Esophagus mucosa (tissue), 1 donor: ENCODE measurements around the gene SLC1A7. TPM values are rescaled to one million over a fixed set of nuclear protein-coding genes. Genes with fewer than 3 reads are reported as not detected.

ENCODE experiments used
- ATAC-seq: fragments of 200-7000 bp; cut with Tn5 transposase; one replicate; pipeline ENCODE4 v1.9.1; 2020
- total RNA-seq: library from RNA; stranded (reverse); gene quantifications from one replicate; pipeline ENCODE4 v1.2.4, GENCODE V29; 2023
- donor health status: DM: yes; HTN: yes; CAD: no.

SLC1A7 gene
- total RNA-seq, 1 donor from 2014 or later: not detected

DNA sequence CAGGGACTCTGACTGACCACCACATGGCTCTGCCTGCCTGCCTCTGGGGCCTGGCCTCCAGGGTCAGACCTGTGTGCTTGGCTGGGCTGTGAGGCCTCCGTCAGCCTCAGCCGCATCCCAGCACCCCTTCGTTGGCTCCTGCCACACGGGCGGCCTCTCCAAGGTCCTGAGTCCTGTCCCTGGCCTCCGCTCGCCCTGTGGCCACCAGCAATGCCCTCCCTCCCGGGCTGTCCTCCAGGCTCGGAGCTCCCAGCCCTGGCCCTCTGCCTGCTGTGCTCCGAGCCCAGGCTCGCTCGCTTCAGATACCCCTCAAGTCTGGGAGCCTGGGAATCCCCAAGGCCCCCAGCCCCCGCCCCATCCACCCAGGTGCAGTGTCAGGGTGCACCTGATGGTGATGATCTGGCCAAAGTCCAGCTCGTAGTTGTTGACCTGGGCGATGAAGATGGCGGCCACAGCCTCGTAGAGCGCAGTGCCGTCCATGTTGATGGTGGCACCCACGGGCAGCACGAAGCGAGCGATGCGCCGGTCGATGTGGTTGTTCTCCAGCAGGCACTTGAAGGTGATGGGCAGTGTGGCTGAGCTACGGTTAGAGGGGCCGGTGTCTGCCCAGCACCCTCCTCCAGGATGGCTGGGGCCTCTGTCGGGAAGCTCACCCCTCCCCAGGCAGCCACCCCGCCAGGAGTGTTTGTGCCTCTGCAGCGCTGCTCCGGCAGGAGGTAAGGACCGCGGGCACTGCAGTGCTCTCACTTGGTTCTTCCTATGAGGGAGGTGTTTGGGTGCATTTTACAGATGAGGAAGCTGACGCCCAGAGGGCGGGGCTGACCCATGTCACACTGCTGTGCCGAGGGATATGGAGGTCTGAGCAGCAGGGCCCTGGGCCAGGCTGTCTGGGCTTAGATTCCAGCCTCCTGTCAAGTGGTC lies 52.0 kb downstream of the SLC1A7 start:
- ATAC-seq: no peak

DNA sequence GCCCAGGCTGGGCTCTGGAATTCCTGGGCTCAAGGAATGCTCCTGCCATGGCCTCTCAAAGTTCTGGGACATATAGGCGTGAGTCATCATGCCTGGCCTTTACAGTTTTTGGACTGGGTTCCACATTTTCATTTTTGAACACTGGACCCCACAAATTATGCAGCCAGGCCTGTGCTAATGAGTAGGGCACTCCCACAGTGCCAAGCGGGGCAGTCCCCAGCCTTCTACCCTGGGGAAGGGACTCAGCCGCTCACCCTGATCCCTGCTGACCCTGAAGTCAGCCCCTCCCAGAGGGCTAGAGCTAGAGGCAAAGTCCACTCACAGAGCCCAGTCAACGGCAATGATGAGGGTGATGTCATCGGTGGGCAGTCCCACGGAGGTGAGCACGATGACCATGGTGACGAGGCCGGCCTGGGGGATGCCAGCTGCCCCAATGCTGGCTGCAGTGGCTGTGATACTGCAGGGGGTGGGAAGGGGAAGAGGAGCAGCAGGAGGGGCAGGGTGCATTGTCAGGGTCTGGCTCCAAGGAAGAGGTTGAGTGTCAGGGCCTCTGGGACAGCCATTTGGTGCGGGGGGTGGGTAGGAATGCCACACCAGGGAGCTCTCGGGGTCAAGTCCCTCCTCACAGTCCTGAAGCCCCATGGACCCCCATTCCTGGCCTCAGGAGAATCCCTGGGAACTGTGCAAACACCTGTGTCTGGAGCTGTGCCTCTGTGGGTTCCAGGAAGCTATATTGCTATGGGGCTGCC lies 52.8 kb downstream of the SLC1A7 start:
- ATAC-seq: no peak

DNA sequence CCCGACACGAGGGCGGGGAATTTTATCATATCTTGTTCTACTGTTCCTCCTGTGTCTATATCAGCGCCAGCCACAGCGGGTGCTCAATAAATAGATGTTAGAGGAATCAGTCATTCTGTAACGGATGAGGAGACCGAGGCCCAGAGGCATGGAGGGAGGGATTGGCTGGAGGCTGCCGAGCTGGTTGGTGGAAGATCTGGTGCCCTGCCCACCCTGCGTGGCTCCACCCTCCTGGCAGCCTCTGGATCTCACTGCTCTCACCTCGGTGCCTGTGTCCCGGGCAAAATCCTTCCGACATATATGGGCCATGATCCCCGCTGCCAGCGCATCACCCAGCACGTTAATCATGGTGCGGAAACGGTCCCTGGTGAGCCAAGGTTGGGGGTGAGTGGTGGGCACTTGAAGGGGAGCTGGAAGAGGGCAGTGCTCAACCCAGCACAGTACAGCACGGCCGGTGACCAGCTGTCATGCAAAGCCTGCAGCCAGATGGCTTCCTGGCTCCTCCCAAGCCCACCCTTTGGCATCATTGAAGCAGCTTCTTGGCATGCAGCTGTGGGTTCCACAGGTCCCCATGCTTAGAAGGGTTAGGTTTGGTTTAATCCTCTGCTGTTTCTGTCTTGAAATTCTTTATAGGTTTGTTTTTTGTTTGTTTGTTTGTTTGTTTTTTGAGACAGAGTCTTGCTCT lies 53.7 kb downstream of the SLC1A7 start:
- no peak for ATAC-seq

DNA sequence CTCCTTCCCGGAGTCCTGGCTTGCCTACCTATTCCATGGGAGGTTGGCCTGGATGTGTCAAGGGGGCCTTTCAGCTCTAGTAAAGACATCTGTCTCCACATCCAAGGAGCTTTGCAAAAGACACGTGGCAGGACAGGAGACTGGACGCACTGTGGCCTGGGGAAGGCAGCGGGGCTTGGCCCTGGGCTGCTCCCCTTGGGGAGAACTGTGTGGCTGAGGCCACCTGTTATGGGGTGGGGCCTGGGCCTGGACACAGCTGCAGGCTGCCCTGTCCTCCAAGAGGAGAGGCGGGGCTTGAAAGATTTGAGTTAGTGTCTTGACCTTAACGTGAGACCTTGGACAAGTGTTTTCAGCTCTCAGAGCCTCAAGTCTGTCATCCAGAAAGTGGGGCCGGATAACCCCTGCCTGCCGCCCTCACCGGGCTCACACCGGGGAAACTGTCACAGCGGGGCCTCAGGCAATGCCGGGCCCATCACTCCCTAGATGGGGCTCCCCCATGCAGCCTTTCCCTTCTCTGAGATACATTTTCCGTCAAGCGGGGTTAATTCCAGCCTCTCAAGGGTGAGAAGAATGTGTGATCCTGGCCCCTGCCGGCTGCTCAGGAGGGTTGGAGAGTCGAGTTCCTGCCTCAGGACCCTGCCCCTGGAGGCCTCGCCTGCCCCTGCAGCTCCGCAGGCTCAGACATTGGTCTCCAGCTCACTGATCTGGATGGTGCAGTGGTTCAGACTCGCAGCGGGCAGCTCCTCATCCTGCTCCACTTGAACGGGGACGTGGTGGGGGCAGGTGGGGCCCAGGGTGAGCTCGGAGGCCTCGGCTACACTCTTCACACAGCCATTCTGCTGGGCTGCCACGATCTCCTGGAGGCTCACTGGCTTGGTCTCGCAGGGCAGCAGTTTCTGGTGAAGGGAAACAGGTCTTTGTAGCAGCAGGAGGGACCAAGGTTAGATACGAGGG lies 54.8 kb downstream of the SLC1A7 start:
- ATAC-seq: no peak

DNA sequence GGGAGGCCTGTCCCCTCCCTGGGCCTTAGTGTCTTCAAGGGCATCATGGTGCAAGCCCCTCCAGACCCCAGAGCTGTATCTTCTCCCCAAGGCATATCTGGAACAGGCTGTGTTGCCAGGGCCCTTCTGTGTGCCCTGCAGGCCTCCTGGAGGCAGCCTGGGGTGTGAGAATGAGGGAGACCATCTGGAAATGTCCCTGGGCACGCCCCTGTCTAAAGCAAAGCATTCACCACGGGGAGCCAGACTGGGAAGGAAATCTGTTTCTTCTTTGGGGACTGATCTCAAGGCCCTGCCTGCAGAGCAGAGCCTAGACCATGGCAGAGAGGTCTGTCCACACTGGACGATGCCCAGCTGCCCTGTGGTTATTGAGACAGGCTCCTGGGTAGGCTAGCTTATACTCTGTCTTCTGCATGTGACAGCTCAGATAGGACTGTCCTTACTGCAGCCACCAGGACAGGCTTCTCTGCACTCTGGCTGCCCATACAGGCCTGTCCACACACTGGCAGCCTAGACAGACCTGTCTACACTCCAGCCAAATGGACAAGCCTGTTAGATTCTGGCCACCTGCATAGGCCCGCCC lies 55.9 kb downstream of the SLC1A7 start:
- no peak for ATAC-seq

DNA sequence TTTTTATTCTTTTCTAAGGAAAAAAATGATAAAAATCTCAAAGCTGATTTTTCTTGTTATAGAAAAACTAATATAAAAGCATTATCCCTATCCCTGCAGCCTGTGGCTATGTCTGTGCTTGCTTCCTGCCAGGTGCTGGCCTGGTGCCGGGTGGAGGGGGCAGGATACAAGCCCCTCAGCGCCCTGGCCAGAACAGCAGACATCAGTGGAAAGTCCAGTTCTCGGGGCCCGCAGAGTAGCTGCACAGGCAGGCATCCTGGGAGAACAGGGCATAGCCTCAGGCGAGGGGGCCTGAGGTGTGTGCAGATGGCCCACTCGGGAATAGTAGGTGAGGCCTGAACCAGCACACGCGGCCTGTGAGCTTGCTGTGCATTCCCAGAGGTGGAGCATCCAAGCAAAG lies 57.0 kb downstream of the SLC1A7 start:
- ATAC-seq: no peak

DNA sequence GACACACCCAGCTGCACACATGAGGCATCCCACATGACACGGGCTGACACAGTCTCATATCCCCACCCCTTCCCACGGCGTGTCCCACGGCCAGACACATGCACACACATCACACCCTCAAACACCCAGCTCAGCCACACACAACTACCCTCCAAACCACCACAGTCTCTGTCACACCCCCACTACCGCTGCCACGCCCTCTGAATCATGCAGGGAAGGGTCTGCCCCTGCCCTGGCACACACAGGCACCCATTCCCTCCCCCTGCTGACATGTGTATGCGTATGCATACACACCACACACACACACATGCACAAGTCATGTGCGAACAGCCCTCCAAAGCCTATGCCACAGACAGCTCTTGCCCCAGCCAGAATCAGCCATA lies 57.9 kb downstream of the SLC1A7 start:
- peak; percentile 37 for ATAC-seq

DNA sequence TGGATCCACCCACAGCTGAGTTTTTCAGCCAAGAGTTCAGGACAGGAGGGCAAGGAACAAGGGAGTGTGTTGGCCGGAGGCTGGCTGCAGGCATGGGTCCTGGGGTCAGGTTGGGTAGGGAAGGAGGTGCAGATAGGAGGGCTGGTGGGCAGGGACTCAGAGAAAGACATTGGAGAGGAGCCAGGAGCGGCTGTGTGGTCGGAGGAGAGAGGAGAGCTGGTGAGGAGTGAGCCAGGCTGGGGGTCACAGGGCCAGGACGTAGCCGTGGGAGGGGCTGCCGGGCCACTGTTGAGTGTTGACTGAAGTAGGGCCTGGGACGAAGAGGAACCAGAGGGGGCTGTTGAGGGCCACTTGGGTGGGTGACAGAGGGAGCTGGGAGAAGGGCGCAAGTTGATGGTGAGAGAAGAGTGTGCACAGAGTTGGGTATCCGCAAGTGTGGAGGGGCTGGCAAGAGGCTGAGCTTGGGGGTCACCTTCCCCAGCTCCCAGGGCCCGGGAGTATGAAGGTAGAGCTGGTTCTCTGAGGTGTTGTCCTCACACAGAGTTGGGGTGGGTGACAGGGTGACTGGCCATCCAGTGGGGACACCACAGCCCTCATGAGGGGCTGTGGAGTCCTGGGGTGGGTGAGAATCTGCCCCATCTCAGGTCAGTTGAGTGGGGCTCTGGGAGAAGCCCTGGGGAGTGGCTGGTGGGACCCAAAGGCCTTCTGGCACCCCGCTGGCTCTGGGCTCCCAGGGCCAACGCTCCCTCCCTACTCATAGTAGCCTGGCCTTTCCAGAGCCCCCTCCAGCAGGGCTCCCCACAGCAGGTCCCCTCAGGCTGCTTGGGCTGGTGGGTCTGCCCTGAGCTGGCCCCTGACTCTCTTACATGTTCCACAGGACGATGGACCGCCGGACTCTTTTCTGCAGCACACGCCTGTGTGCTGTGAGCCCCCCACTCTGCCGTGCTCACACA lies 58.5 kb downstream of the SLC1A7 start:
- ATAC-seq: no peak

DNA sequence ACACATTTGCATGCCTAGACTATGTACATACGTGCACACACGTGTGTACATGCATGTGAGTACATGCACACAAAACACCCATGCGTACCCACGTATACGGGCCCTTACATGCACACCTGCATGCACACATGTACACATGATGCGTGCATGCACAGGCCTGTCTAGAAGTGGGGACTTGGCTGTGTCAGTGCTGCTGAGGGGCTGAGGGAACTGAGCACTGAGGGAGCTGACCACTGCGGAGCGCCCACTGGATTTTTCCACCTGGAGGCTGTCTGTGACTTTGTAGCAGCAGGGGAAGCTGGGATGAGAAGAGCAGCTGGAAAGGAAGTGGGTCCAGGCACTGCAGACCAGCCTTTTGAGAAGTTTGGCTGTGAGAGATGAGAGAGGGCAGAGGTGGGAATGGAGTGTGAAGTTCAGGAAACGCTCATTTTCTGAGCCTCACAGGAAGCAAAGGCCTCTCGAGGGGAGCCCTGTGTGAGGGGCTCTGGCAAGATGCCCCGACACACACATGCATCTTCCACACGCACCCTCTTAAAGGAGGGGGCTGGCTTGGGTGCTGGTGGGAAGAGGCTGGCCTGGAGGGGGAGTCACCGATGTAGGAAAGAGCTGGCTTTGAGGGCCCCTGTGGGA lies 59.5 kb downstream of the SLC1A7 start:
- ATAC-seq: no peak

DNA sequence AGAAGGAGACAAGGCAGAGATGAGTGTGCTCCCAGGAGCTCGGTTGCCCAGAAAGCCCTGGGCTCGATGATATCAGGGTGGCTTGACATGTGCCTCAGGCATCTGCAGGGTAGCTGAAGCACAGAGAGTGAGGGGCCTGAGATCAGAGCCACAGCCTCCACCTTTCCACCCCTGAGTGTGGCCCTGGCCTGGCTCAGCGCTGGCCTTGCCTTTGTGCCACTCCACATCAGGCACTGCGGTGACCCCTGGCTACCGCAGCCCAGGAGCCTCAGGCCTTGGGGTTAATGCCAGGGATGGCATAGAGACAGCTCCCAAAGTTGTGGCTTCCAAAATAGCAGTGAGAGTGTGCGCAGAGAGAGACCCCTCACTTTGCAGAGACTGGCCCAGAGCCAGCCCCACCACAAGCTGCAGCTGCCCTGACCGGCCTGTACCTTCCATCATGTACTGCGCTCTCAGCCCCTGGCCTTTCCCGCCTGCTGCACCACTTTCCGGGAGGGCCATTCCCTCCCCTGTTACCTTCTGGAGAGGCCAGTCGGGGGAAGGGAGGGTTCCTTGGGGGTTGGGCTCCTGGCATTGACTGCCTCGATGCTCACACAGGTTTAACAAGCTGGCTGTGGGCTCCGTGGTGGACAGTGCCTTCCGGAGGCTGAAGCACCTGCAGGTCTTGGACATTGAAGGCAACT lies 60.9 kb downstream of the SLC1A7 start:
- no peak for ATAC-seq

DNA sequence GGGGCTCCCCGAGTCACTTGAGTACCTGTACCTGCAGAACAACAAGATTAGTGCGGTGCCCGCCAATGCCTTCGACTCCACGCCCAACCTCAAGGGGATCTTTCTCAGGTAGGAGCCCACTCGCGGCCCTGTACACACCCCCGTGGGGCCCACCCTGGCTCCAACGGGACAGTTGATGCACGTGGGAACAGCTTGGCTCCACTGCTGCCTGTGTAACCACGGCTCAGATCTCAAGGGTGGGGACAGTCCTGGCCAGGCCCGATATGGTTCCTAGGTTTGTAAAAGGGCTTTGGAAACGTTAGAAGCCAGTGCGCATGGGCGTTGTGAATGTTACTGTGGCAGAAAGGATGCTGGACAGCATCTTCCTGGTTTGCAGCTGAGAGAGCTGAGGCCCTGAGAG lies 61.7 kb downstream of the SLC1A7 start:
- ATAC-seq: no peak

DNA sequence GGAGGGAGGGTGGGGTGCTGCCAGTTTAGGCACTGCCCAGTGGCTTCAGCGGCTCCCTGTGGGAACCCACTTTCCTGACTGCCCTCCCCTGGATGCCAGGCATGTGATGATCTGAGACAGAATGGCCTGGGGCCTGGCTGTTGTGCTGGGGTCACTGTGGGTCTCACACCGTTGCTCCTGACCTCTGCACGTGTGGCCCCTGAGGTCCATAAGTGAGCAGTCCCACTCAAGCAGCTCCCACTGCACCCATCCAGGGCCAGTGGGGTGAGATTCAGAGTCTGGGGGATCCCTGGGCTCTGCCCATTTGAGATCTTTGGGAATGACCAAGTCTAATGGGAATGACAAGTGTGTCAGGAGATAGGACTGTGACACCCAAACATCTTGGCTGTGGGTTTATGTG lies 62.4 kb downstream of the SLC1A7 start:
- ATAC-seq: no peak

DNA sequence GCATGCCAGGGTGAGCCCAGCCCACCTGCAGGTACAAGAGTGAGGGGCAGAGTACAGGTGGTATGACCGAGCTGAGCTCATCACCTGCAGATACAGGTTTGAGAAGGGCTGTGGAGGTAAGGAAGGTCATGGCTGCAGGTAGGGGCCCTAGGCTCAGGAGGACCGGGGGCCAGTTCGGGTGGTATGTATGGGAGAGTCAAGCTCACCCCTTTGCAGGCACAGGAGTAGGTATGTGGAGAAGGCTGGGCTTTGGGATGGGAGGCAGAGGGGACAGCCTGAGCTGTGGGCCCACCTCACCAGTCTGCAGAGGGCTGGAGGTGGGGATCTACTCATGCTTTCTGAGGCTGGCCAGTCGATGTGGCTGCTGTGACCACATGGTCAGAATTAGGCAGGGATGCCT lies 63.2 kb downstream of the SLC1A7 start:
- ATAC-seq: no peak

DNA sequence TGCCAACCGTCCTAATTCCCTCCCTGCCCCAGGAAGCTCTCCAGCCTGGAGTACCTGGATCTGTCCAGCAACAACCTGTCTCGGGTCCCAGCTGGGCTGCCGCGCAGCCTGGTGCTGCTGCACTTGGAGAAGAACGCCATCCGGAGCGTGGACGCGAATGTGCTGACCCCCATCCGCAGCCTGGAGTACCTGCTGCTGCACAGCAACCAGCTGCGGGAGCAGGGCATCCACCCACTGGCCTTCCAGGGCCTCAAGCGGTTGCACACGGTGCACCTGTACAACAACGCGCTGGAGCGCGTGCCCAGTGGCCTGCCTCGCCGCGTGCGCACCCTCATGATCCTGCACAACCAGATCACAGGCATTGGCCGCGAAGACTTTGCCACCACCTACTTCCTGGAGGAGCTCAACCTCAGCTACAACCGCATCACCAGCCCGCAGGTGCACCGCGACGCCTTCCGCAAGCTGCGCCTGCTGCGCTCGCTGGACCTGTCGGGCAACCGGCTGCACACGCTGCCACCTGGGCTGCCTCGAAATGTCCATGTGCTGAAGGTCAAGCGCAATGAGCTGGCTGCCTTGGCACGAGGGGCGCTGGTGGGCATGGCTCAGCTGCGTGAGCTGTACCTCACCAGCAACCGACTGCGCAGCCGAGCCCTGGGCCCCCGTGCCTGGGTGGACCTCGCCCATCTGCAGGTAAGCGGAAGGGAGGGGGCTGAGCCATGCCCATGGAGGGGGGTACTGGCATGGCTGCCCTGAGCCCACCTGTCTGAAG lies 63.9 kb downstream of the SLC1A7 start:
- ATAC-seq: no peak

DNA sequence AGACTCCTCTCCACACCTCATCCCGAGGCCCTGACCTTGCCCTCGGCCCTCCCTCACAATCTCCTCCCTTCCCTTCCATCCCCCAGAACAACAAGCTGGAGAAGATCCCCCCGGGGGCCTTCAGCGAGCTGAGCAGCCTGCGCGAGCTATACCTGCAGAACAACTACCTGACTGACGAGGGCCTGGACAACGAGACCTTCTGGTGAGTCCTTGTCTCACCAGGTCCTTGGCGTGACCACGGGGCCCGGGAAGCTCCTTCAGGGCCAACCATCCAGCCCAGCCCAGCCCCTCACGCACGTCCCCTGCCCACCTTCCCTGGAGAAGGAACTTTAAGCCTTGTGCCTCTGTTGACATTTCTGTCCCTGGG lies 64.9 kb downstream of the SLC1A7 start:
- ATAC-seq: no peak

DNA sequence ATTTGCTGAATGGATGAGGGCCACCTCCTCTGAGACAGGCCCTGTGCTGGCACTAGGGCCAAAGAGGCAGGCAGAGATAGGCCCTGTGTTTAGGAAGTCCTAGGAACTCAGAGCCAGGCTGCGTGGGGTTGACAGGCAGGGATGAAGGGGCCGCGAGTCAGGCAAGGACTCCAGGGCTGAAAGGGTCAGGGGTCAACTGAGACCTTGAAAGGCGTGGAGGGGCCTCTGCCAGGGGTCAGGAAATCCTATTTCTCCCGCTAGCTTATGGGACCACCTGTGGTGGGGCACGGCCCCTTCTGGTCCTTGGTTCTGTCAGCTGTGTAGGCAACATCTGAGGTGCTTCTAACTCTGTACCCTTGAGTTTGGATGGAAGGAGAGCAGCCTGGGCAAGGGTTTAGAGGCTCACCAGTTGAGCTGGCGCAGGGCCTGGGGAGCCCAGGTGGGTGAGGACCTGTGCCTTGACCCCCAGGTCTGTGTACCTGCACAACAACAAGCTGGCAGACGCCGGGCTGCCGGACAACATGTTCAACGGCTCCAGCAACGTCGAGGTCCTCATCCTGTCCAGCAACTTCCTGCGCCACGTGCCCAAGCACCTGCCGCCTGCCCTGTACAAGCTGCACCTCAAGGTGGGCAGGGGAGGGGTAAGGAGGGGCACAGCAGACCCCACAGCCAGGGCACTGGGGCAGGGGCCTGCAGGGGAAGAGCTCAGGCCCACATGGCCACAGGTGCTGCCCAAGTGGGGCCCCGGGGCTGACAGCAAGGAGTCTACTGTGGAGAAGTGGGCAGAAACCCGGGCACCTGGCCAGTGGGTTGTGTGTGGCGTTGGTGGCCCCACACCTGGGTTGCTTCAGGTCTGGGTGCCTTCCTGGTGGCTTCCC lies 65.5 kb downstream of the SLC1A7 start:
- ATAC-seq: no peak

DNA sequence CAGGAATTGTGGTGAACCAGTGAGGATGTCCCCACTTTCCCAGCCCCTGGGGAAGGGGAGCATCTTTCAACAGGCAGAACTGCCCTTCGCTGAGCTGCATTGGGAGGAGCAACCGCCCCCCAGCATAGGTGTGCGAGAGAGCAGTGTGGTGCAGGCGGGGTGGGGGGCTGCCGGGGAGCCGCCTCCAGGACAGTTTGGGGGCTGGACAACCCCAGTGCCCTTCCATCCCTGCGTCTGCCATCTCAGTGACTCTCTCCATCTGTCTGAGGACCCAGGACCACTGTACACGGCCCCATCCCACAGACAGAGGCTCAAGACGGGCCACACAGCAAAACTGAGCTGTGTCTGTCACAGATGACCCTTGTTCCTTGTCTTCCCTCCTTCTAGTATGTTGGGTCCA lies 66.3 kb downstream of the SLC1A7 start:
- ATAC-seq: no peak

DNA sequence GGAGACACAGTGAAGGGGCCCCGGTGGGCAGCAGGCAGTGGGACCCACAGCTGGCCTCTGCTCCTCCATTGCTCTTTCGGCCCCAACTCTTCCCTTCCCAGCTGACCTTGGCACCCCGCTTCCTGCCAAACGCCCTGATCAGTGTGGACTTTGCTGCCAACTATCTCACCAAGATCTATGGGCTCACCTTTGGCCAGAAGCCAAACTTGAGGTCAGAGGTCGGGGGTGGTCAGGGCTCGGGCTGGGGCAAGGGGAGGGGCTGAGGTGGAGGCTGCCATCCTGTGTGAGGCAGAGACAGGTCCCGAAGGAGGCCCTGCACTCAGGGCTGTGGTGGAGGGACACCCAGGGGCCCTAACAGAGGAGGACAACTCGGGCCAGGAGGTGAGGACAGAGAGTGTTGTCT lies 66.7 kb downstream of the SLC1A7 start:
- ATAC-seq: no peak
